ENCODE data around the gene PFKFB3.

The PFKFB3 gene

DNA sequence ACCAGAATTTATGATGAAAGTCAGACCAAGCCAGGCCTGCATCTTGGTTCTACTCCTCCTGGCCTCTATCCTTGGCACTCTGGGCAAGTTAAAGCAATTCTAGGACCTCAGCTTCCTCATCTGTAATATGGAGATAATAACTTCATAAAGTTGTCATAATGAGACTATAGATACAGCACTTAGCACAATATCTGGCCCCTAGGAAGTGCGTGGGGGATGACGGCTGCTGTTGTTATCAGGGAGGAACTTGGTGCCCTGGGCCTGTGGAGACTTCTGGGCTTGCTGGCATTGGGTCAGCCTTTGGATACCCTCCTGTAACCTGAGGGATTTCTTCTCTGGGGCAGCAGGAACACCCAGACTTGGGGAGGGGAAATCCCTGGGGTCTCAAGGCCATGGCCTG lies 27.6 kb downstream of the PFKFB3 start (continued):
- TF ChIP-seq, protein P1, sequence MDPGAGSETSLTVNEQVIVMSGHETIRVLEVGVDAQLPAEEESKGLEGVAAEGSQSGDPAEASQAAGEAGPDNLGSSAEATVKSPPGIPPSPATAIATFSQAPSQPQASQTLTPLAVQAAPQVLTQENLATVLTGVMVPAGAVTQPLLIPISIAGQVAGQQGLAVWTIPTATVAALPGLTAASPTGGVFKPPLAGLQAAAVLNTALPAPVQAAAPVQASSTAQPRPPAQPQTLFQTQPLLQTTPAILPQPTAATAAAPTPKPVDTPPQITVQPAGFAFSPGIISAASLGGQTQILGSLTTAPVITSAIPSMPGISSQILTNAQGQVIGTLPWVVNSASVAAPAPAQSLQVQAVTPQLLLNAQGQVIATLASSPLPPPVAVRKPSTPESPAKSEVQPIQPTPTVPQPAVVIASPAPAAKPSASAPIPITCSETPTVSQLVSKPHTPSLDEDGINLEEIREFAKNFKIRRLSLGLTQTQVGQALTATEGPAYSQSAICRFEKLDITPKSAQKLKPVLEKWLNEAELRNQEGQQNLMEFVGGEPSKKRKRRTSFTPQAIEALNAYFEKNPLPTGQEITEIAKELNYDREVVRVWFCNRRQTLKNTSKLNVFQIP (CRISPR knock-in tag; IDR thresholded peaks at IDR 0.05; ENCODE audit: borderline replicate concordance, low read depth): no peak

DNA sequence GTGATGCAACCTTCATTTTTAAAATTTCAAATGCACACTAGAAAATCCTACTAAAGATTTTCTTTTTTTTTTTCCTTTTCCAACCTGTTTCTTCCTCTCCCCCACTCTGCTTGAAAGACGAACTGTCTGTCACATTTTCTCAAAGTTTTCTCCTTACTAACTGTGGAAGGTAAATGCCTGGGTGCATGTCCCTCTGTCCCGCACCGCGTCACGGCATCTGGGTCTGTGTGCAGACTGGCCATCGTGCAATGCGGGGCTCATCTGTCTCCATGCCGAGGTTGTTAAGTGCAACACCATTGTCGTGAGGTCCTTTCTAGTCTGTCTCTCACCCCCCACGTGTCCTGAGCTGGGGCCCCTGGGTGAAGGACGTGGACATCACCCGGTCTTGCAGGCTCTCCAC lies 28.4 kb downstream of the PFKFB3 start:
- TF ChIP-seq BACH2 (CRISPR knock-in tag; IDR thresholded peaks at IDR 0.05; ENCODE audit: borderline replicate concordance) (no peak), ZFP3 (CRISPR knock-in tag; IDR thresholded peaks at IDR 0.05) (no peak), ISL1 (CRISPR knock-in tag; IDR thresholded peaks at IDR 0.05) (no peak), CSDC2 (CRISPR knock-in tag; IDR thresholded peaks at IDR 0.05) (no peak), PATZ1 (CRISPR knock-in tag; IDR thresholded peaks at IDR 0.05; ENCODE audit: borderline replicate concordance) (no peak), ESRRG (CRISPR knock-in tag; IDR thresholded peaks at IDR 0.05) (no peak), ZNF8 (CRISPR knock-in tag; IDR thresholded peaks at IDR 0.05) (no peak)
- no peak for ATAC-seq

DNA sequence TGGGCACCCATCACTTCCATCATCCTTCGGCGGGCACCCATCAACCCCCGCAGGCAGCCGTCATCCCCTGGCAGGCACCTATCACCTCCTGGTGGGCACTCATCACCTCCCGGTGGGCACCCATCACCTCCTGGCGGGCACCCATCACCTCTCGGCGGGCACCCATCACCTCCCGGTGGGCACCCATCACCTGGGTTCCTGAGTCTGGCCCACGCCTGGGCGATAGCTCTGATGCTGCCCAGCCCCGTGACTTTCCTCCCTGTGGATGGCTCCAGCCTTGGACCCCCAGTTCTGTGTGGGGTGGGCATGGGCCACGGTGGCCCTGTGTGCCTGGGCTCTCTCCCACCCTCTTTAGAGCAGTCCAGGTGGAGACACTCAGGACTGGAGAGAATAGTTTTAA lies 29.0 kb downstream of the PFKFB3 start:
- TF ChIP-seq TCF4 (CRISPR knock-in tag; IDR thresholded peaks at IDR 0.05; ENCODE audit: borderline replicate concordance): no peak
- TF ChIP-seq GLIS3 (CRISPR knock-in tag; IDR thresholded peaks at IDR 0.05): no peak
- no peak for TF ChIP-seq CREB5 (CRISPR knock-in tag; IDR thresholded peaks at IDR 0.05; ENCODE audit: low read depth)
- no peak for TF ChIP-seq ISL1 (CRISPR knock-in tag; IDR thresholded peaks at IDR 0.05)
- no peak for ATAC-seq

GRCh38 chr10:6232225-6232807 lies 29.6 kb downstream of the PFKFB3 start:
- ATAC-seq: no peak
- TF ChIP-seq BACH2 (CRISPR knock-in tag; IDR thresholded peaks at IDR 0.05; ENCODE audit: borderline replicate concordance) (no peak), ZNF70 (CRISPR knock-in tag; IDR thresholded peaks at IDR 0.05) (no peak), TCF4 (CRISPR knock-in tag; IDR thresholded peaks at IDR 0.05; ENCODE audit: borderline replicate concordance) (no peak), ESRRG (CRISPR knock-in tag; IDR thresholded peaks at IDR 0.05) (no peak), PATZ1 (CRISPR knock-in tag; IDR thresholded peaks at IDR 0.05; ENCODE audit: borderline replicate concordance) (no peak), ZNF565 (CRISPR knock-in tag; conservative IDR thresholded peaks at IDR 0.05; ENCODE audit: low read depth) (no peak), ARNTL (CRISPR knock-in tag; IDR thresholded peaks at IDR 0.05; ENCODE audit: borderline replicate concordance, low read depth) (no peak), TSHZ2 (CRISPR knock-in tag; IDR thresholded peaks at IDR 0.05) (no peak), ISL1 (CRISPR knock-in tag; IDR thresholded peaks at IDR 0.05) (no peak), PPARA (CRISPR knock-in tag; IDR thresholded peaks at IDR 0.05; ENCODE audit: borderline replicate concordance) (no peak), ZC3H10 (CRISPR knock-in tag; IDR thresholded peaks at IDR 0.05) (no peak), CSDC2 (CRISPR knock-in tag; IDR thresholded peaks at IDR 0.05) (no peak), ZNF8 (CRISPR knock-in tag; IDR thresholded peaks at IDR 0.05) (no peak), CREB5 (CRISPR knock-in tag; IDR thresholded peaks at IDR 0.05; ENCODE audit: low read depth) (no peak), TOX (CRISPR knock-in tag; IDR thresholded peaks at IDR 0.05; ENCODE audit: borderline replicate concordance) (no peak), OSR1 (CRISPR knock-in tag; IDR thresholded peaks at IDR 0.05) (no peak), ZFP30 (CRISPR knock-in tag; IDR thresholded peaks at IDR 0.05) (no peak), ZFP3 (CRISPR knock-in tag; IDR thresholded peaks at IDR 0.05) (no peak)
- TF ChIP-seq, protein P1 (CRISPR knock-in tag; IDR thresholded peaks at IDR 0.05; ENCODE audit: borderline replicate concordance, low read depth): no peak

Measured in SK-N-SH treated with all-trans-retinoic acid at 6 μM for 48 hours (cell line).